HUES64 (cell line): ENCODE measurements around the gene SYCE3.
A peak's percentile ranks its signal among the peaks of the same experiment; 100 is the strongest.

ENCODE experiments used
- H3K27ac ChIP-seq: 2 replicates; pipeline ENCODE4 v1.7.0; 2013; ENCODE audit warnings: low read depth, low read length, inconsistent platforms
- H3K27me3 ChIP-seq: 2 replicates; pipeline ENCODE4 v1.6.1; 2013; ENCODE audit warnings: mild to moderate bottlenecking, low read length; ENCODE audit not compliant: insufficient read depth
- H3K36me3 ChIP-seq: 2 replicates; pipeline ENCODE4 v1.6.1; 2013; ENCODE audit warnings: mild to moderate bottlenecking, low read length; ENCODE audit not compliant: insufficient read depth
- H3K4me1 ChIP-seq: 2 replicates; pipeline ENCODE4 v1.6.1; 2013; ENCODE audit warnings: mild to moderate bottlenecking, low read length, moderate library complexity; ENCODE audit not compliant: insufficient read depth
- H3K4me3 ChIP-seq: 2 replicates; pipeline ENCODE4 v1.5.1; 2013; ENCODE audit warnings: mild to moderate bottlenecking, low read length, moderate library complexity
- H3K9ac ChIP-seq: 2 replicates; pipeline ENCODE4 v1.6.1; 2013; ENCODE audit warnings: mild to moderate bottlenecking, low read depth, low read length
- H3K9me3 ChIP-seq: 2 replicates; pipeline ENCODE4 v1.6.1; 2013; ENCODE audit warnings: low read depth, low read length; ENCODE audit not compliant: insufficient read depth
- WGBS: fragments of 150-250, 120-280 bp; methylation state at CpG from one replicate; pipeline ENCODE4 v1.1.7; 2013; ENCODE audit warnings: missing lambda C conversion rate; 5-methylcytosine and 5-hydroxymethylcytosine counted together

Gene SYCE3

DNA sequence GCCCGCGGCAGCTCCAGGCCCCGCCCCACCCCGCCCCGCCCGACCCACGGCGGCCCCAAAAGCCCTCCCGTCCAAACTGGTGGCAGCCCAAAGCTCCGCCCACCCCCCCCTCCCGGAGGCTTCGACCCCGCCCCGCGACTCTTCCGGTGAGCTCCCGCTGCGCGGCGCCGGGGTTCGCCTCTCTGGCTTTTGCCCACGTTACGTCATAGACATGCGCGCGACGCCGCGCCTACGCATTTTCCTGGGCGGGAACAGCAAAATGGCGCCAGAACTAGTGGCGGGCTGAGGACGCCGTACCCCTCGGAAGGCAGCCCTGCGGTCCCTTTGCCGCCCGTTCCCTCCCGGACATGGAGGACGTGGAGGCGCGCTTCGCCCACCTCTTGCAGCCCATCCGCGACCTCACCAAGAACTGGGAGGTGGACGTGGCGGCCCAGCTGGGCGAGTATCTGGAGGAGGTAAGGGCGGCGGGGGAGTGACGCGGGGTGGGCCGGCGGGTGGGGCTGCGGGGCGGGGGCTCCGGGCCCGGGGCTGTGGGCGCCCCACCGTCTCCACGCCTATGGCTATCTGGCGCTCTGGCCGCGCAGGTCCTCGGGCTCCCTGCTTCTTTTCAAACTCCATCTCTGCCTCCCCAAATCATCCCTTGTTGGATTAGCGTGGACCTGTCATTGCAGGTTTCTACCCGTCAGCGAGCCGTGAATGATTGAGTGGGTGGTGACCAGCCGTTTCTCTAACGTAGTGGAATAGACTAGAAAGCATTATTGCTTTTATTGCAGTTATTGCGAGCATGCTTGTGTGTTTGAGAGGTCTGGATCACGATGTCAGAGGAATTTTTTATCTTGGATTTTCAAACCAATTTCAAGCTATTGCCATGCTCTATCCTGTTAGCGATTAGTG, 54.5 kb downstream of the SYCE3 start, which contains the start of gene NCAPH2:
TSS of gene NCAPH2 (plus strand) at position 234 of the 894 bp plus-strand sequence. CDS start at position 348, 114 bp downstream.
- Histone ChIP-seq H3K9me3 (no peaks in the 10 kb centered on the region), H3K4me1 (peaks cover 7% of the 10 kb centered on the region), H3K27me3 (no peaks in the 10 kb centered on the region), H3K36me3 (peaks cover 21% of the 10 kb centered on the region), H3K27ac (peak within 1 kb of the TSS; percentile 97), H3K9ac (peak within 1 kb of the TSS; percentile 96), H3K4me3 (peak within 1 kb of the TSS; percentile 99)
- under 1% methylated on average over 66 of the region's 76 CpGs for WGBS

DNA sequence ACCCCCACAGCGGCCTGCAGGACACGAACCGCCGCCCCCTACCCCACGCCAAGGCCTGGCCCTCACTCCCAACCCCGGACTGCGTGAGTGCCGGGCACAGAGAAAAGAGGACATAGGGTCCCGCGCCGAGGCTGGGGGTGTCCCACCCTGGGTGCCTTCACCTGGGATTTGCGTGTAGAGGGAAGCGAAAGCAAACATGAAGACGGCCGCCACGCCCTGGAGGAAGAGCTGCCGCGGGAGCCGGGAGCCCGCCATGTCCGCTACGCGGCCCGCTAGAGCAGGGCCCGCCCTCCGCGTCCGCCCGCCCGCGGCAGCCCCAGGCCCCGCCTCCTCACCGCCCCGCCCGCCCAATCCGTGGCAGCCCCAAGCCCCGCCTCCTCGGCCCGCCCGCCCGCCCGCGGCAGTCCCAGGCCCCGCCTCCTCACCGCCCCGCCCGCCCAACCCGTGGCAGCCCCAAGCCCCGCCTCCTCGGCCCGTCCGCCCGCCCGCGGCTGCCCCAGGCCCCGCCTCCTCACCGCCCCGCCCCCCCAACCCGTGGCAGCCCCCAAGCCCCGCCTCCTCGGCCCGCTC, 55.2 kb downstream of the SYCE3 start, which contains the start of gene LMF2:
TSS of gene LMF2 (minus strand) at position 282 of the 570 bp plus-strand sequence. CDS start at position 255, 27 bp downstream.
- H3K9ac ChIP-seq = peak within 1 kb of the TSS; percentile 96
- H3K27me3 ChIP-seq = no peaks in the 10 kb centered on the region
- no peaks in the 10 kb centered on the region for H3K9me3 ChIP-seq
- peak within 1 kb of the TSS; percentile 97 for H3K27ac ChIP-seq
- H3K4me3 ChIP-seq = peak within 1 kb of the TSS; percentile 99
- under 1% methylated on average over 32 of the region's 62 CpGs for WGBS
- peaks cover 7% of the 10 kb centered on the region for H3K4me1 ChIP-seq
- H3K36me3 ChIP-seq = peaks cover 16% of the 10 kb centered on the region

DNA sequence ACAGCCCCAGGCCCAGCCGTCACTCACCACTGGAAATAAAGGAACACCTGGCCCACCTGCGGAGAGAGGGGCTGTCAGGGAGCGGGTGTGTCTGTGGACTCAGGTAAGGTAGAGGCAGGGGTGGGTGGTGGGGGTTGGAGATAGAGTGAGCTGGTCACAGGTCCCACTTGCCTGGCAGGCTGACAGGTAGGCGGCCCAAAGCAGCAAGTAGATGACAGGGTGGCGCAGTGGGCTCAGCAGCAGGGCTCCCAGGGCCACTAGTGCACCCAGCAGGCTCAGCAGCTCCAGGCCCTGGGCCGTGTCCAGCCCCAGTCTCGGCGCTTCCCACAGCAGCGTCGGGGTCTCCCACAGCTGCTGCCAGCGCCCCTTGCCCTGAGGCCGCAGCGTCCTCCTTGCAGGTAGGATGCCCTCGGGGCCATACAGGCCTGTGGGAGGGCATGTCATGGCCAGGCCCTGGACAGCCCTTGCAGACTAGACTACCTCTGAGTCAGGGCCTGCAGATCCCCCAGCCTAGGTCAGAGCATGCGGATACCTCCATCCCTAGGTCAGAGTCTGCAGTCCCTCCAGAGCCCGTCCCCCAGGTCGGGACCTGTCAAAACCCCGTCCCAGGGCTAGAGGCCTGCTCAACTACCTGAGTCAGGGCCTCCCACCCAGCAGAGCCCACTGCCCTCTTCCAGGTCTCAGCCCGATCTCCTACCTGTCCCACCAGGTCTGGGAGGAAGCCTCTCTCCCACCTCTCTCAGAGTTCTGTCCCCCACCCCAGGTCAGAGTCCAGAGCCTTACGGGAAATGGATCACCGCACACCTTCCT, 55.9 kb downstream of the SYCE3 start:
- Histone ChIP-seq H3K9me3 (no peaks in the 10 kb centered on the region), H3K36me3 (peaks cover 11% of the 10 kb centered on the region), H3K27me3 (no peaks in the 10 kb centered on the region), H3K4me1 (peaks cover 7% of the 10 kb centered on the region), H3K27ac (no peak overlapping the region; the same call in 1 of the 2 replicates), H3K4me3 (peak overlapping the region; percentile 99), H3K9ac (peak overlapping the region; percentile 86)
- 35% methylated on average over 21 of the region's 21 CpGs for WGBS

DNA sequence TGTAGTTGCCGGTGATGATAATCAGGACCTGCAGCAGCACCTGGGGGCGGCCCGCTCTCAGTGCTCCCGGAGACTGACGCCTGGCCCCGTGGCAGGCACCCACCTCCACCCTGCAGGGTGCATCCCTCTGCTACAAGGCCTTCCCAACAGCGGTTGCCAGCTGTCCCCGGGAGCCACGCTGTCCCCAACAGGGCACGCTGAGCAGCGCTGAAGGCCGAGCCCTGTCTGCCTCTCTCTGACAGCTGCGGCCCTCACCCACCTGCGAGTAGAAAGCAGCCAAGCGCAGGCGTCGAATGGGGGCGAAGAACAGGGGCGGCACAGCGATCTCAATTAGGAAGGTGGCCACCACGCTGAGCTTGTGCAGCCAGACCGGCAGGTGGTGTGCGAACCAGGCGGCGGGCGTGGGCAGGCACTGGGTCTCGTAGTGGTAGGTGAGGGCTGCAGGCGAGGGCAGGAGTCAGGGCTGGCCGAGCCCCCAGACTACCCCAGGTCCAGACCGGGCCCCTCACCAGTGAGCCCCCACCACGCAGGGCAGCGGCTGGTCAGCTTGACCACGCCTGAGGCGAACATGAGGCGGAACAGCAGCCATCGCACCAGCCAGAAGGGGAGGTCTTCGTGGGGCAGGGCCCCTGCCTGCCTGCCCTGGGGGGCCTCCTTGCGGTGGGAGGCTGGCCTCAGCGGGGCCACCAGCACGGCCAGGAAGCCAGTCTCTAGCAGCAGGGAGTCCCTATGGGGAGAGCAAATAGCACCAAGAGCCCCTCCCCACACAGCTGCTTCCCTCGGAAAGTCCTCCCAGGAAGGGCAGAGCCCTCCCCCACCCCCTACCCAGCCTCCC, 56.7 kb downstream of the SYCE3 start:
- Histone ChIP-seq H3K9me3 (no peaks in the 10 kb centered on the region), H3K27ac (no peak overlapping the region), H3K4me1 (peaks cover 7% of the 10 kb centered on the region), H3K27me3 (no peaks in the 10 kb centered on the region), H3K4me3 (no peak overlapping the region), H3K9ac (no peak overlapping the region), H3K36me3 (peaks cover 11% of the 10 kb centered on the region)
- WGBS = 84% methylated on average over 41 of the region's 41 CpGs

DNA sequence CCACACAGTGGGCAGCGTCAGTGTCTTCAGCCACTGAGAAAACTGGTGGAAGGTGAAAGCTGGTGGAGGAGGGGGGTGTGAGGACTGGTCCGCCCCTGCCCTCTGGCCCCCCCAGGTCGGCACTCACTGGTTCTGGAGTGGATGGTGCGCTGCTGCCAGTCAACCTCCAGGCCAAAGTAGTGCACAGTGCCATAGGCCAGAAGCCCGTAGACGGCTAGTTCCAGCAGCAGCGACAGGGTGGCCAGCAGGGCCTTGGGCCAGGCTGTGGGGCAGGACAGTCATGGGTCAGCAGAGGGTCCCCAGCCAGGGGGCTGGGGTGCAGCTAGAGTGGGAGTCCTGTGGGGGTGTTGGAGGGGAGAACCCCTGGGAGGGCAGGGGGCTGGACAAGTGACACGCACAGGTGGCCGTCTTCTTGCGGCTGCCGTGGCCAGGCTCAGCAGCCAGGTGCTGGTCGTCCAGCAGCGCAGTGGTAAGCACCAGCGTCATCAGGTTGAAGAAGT, 57.4 kb downstream of the SYCE3 start:
- H3K27me3 ChIP-seq = no peaks in the 10 kb centered on the region
- peaks cover 11% of the 10 kb centered on the region for H3K36me3 ChIP-seq
- no peak overlapping the region for H3K4me3 ChIP-seq
- 93% methylated on average over 14 of the region's 14 CpGs for WGBS
- no peak overlapping the region for H3K27ac ChIP-seq
- no peak overlapping the region for H3K9ac ChIP-seq
- H3K4me1 ChIP-seq = peaks cover 7% of the 10 kb centered on the region
- no peaks in the 10 kb centered on the region for H3K9me3 ChIP-seq

DNA sequence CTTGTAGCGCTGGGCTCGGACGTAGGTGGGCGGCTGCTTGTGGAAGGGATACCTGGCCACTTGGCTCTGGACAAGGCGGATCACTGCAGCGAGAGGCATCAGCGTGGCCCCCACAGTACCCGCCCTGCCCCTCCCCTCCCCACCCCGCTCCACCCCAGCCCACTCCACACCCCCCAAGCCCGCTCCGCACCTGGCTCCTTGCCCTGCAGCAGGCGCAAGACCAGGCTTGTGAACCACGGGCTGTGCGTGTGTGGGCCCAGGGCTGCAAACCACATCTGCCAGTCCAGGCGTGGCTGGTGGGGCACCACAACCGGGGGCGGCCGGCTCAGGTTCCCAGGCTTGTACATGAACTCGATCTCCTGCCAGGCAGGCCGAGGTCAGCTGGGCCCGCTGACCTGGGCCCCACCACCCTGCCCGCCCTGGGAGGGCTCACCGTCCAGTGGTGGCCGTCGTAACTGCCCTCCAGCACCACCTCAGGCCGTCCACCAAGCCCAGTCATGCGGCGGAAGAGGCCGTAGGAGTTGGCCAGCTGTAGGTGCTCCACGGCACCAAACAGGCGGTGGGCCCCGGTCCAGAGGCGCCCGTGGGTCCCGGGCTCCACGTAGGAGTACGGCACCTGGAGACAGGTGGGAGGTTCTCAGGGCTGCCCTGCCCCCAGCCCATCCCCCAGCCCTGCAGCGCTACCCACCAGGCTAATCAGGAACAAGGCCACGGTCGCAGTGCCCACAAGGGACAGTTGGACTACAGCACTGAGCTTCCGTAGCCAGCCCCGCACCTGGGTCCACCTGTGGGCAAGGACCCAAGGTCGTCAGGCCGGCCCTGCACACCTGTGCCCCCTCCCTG, 58.1 kb downstream of the SYCE3 start:
- Histone ChIP-seq H3K9ac (no peak overlapping the region), H3K4me3 (no peak overlapping the region), H3K4me1 (peaks cover 7% of the 10 kb centered on the region), H3K9me3 (no peaks in the 10 kb centered on the region), H3K27me3 (no peaks in the 10 kb centered on the region), H3K36me3 (peaks cover 11% of the 10 kb centered on the region), H3K27ac (no peak overlapping the region)
- WGBS = 95% methylated on average over 43 of the region's 44 CpGs

DNA sequence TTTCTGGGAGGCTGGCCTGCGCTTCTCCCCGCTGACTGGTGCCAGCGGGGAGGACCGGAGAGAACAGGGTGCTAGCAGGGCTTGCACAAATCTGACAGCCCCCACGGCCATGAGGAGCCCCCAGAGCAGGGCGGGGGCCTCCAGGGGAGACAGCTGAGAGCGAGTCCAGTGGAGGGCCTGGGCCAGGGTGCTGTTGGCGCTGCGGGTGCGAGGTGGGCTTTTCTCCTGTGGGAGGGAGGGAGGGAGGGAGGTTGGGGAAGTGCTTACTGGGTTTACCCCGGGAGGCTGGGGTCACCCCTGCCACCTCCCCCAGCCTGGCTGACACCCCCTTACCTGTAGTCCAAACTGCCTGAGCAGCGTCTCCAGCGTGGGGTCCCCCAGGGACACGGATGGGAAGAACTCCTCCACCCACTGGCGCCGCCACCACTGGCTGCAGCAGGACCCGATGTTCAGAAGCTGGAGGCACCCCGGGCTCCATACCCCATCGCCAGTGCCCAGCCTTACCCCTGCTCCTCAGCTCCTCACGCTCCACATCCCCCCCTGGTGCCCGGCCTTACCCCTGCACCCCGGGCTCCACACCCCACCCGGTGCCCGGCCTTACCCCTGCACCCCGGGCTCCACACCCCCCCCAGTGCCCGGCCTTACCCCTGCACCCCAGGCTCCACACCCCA, 59.1 kb downstream of the SYCE3 start:
- WGBS = 95% methylated on average over 25 of the region's 26 CpGs
- Histone ChIP-seq H3K36me3 (peaks cover 11% of the 10 kb centered on the region), H3K27me3 (no peaks in the 10 kb centered on the region), H3K9me3 (no peaks in the 10 kb centered on the region), H3K4me3 (no peak overlapping the region), H3K27ac (no peak overlapping the region), H3K4me1 (no peaks in the 10 kb centered on the region; the same call in 1 of the 2 replicates), H3K9ac (no peak overlapping the region)

DNA sequence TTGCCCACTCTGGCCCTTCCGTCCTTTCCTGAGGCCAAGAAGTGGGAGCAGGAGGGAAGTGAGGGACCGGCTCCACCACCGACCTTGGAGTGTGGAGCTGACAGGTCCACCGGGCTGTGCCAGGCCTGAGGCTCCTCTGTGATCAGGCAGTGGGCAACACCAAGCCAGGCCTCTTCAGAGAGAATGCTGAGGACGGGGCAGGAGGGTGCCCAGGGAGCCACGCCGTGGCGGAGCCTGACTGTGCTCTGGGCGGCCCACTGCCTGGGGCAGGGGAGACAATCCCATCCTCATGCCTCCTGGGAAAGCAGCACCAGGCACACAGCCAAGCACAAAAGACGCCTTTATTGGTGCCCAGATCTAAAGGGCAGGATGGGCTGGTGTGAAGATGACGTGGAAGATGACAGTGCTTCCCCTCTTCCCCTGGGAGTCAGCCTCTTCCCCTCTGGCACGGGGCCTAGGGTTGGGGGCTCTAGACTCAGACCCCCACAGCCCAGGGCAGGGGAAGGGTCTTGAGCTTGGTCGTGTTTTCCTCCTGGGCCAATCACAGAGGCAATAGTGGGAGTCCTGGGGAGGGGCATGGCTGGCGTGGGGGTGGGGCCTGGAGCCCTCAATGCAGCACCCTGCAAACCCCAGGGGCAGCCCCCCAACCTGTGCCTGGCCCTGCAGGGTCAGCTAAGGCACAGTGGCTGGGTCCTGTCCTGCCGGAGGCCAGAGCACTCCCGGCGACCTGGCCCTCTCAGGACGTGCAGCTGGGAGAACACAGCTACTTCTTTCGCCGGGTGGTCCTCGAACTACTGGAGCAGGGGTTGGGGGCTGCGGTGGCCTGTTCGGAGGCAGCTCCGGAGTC, 59.9 kb downstream of the SYCE3 start:
- 95% methylated on average over 24 of the region's 24 CpGs for WGBS
- H3K4me3 ChIP-seq = no peak overlapping the region
- no peaks in the 10 kb centered on the region for H3K9me3 ChIP-seq
- no peaks in the 10 kb centered on the region for H3K27me3 ChIP-seq
- no peak overlapping the region for H3K9ac ChIP-seq
- no peak overlapping the region for H3K27ac ChIP-seq
- peaks cover 11% of the 10 kb centered on the region for H3K36me3 ChIP-seq
- H3K4me1 ChIP-seq = no peaks in the 10 kb centered on the region; the same call in 1 of the 2 replicates

DNA sequence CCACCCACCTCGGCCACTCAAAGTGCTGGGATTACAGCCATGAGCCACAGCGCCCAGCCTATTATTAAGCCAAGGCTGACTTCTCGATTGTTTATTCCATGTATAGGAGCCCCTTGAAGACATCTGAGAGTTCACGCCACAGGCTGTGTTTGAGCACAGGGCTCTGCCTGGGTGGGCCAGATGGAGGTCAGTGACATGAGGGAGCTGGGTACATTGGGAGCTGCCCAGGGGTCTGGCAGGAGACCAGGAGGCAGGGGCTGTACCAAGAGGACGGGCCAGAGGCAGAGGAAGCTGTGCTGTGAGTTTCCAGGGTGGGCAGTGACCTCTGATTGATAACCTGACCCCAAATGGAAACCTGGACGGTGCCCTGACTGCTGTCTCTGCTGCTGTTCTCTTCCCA, 60.6 kb downstream of the SYCE3 start:
- no peak overlapping the region for H3K4me3 ChIP-seq
- no peaks in the 10 kb centered on the region for H3K9me3 ChIP-seq
- 92% methylated on average over 6 of the region's 6 CpGs for WGBS
- H3K27me3 ChIP-seq = no peaks in the 10 kb centered on the region
- H3K4me1 ChIP-seq = no peaks in the 10 kb centered on the region; the same call in 1 of the 2 replicates
- no peak overlapping the region for H3K27ac ChIP-seq
- H3K36me3 ChIP-seq = peaks cover 11% of the 10 kb centered on the region
- H3K9ac ChIP-seq = no peak overlapping the region
